AG04450 (cell line): ENCODE results near the gene TCN1. TPM values are rescaled to one million over a fixed set of nuclear protein-coding genes. Genes with fewer than 3 reads are reported as not detected.

ENCODE experiments used
- CTCF ChIA-PET: fragments of 300-600, 350-600 bp; formaldehyde crosslinking; extraction: SDS; loops from one replicate; lab custom pipeline; 2022; ENCODE audit warnings: antibody characterized with exemption, inconsistent platforms; lab: Charles Lee
- POLR2A ChIA-PET: fragments of 350-600 bp; formaldehyde crosslinking; extraction: SDS; loops from one replicate; lab custom pipeline; 2021; ENCODE audit warnings: antibody characterized with exemption, inconsistent platforms; lab: Yijun Ruan, JAX
- DNase-seq: peaks from one replicate; pipeline ENCODE4 v3.0.0-alpha.2; 2011; ENCODE audit warnings: low read depth, low spot score
- H3K27ac ChIP-seq: one replicate; pipeline ENCODE4 v1.5.1; 2012; ENCODE audit warnings: low read depth, low read length, control low read depth
- H3K27me3 ChIP-seq: one replicate; pipeline ENCODE4 v1.6.0; 2012; ENCODE audit warnings: low read length; ENCODE audit not compliant: control insufficient read depth, insufficient read depth
- H3K4me3 ChIP-seq: 2 replicates; pipeline ENCODE4 v1.5.1; 2011; ENCODE audit warnings: mild to moderate bottlenecking, low read depth, low read length, control low read depth
- H3K9me3 ChIP-seq: 2 replicates; pipeline ENCODE4 v1.5.1; 2012; ENCODE audit warnings: low read length; ENCODE audit not compliant: control insufficient read depth, insufficient read depth
- CTCF ChIP-seq: IDR thresholded peaks from 2 replicates; pipeline ENCODE4 v1.5.1; 2011; ENCODE audit warnings: low read depth, low read length, control low read depth, inconsistent platforms
- polyA plus RNA-seq: library from polyadenylated mRNA; depleted of rRNA; stranded (reverse); fragments of >200 nt; gene quantifications from 2 replicates; pipeline ENCODE4 v1.2.3, GENCODE V29; 2011

The TCN1 gene
- polyA plus RNA-seq, 1 experiment, result not detected

GRCh38 chr11:59847626-59848025 lies 18.7 kb downstream of the TCN1 start:
- DNase-seq, result no peak
- no peaks in the 10 kb centered on the region for H3K9me3 ChIP-seq
- ChIA-PET POLR2A (no interaction called here), CTCF (no interaction called here)
- H3K4me3 ChIP-seq, result no peak overlapping the region
- no peaks in the 10 kb centered on the region for H3K27me3 ChIP-seq
- no peak overlapping the region for H3K27ac ChIP-seq
- TF ChIP-seq CTCF, result no peak

DNA sequence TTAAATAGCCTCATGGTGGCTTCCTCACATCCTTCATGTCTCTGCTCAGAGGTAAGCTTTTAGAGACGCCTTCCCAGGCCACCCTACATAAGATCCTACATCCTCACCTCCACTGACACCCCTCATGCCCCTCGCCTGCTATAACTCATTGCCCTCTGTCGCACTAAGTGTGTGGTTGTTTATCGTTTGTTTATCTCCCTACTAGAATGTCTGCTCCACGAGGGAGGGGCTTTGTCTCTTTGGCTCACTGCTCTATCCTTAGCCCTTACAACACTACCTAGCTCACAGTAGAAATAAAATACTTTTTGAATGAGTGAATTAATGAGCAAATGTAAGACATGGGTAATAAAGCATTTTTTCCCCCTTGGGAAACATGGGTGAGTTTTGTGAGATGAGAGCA lies 19.7 kb downstream of the TCN1 start:
- no peak overlapping the region for H3K4me3 ChIP-seq
- no peak overlapping the region for H3K27ac ChIP-seq
- no peak for TF ChIP-seq CTCF
- CTCF ChIA-PET, result no interaction called here
- POLR2A ChIA-PET, result no interaction called here
- no peak for DNase-seq
- no peaks in the 10 kb centered on the region for H3K9me3 ChIP-seq
- H3K27me3 ChIP-seq, result no peaks in the 10 kb centered on the region

DNA sequence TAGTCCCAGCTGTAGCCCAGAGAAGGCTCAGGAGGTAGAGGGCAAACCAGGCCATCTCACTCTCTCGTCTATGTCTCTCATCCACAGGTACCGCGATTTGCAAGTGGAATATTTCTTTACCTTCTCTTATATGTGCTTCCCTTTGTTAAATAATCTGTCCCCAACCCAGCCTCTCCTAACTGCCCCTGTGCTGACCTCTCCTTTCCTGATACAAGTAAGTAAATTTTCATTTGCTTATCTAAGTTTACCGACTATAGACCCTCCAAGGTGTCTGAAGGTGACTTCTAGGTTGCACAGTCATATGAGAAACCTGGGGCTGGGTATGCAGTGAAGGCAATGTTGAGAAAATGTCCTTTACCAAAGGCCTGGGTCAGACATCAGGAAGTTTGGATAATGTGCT lies 20.9 kb downstream of the TCN1 start, which contains the start of gene CBLIF:
CBLIF (minus strand) TSS at position 101 of the 400 bp plus-strand sequence; CDS start at position 55, 46 bp downstream.
- DNase-seq, result no peak
- H3K27me3 ChIP-seq, result no peaks in the 10 kb centered on the region
- ChIA-PET CTCF (no interaction called here), POLR2A (no interaction called here)
- H3K9me3 ChIP-seq, result no peaks in the 10 kb centered on the region
- H3K27ac ChIP-seq, result no peak within 1 kb of the TSS
- no peak within 1 kb of the TSS for H3K4me3 ChIP-seq
- no peak for TF ChIP-seq CTCF

DNA sequence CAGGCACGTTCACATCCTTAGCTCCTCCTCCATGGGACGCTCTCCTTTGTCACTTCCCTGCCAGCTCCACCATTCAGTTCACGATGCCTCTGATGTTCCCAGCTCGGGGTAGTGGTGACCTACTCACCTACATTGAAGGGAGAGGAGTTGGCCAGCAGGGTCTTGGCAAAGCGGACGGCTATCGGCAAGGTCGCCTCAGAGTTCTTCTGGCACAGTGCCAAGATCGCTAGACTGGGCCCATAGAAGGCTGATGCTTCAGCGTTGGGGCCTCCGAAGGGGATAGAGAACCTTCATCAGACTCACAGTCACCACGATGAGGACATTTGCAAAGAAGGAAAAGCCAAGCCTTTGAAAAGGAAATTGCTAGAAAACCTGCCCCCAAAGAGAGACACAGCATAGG lies 24.0 kb downstream of the TCN1 start:
- DNase-seq, result no peak
- no peak for TF ChIP-seq CTCF
- H3K27me3 ChIP-seq, result no peaks in the 10 kb centered on the region
- POLR2A ChIA-PET, result no interaction called here
- H3K27ac ChIP-seq, result no peak overlapping the region
- CTCF ChIA-PET, result no interaction called here
- no peaks in the 10 kb centered on the region for H3K9me3 ChIP-seq
- H3K4me3 ChIP-seq, result no peak overlapping the region

DNA sequence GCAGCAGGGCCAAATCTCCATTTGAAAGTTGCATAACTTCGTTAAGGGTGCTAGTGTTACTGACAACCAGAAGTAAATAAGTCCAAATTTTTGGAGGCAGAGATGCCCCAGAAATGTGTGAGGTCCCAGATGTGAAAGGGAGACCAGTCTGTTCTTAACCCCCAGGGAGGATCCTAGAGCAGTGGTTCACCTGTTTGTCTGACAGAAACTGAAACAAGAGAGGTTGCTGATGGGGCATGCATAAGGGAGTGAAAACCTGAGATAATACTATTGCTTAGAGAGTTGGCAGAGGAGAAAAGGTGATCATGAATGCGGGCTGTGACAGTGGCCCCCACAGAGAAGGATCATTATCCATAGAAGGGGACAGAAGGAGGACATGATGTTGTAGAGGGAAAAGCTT lies 24.8 kb downstream of the TCN1 start:
- CTCF ChIA-PET, result no interaction called here
- H3K27ac ChIP-seq, result no peak overlapping the region
- no peak overlapping the region for H3K4me3 ChIP-seq
- H3K27me3 ChIP-seq, result no peaks in the 10 kb centered on the region
- no peak for DNase-seq
- H3K9me3 ChIP-seq, result no peaks in the 10 kb centered on the region
- POLR2A ChIA-PET, result no interaction called here
- no peak for TF ChIP-seq CTCF
